B cell (primary cell): Measurements from ENCODE around the gene GIPC3. TPM values are rescaled to one million over a fixed set of nuclear protein-coding genes. Genes with fewer than 3 reads are reported as not detected.

ENCODE experiments used
- ATAC-seq: fragments of 200-7000 bp; cut with Tn5 transposase; one replicate; pipeline ENCODE4 v1.10.0; 2021; ENCODE audit warnings: low read depth, mild to moderate bottlenecking, moderate number of reproducible peaks, moderate library complexity
- CTCF ChIA-PET: fragments of 350-600 bp; sonication (Branson Sonifier 250); formaldehyde crosslinking; loops from one replicate; lab custom pipeline; 2021; ENCODE audit warnings: antibody characterized with exemption, inconsistent platforms; lab: Charles Lee
- POLR2A ChIA-PET: fragments of 350-600 bp; sonication (Branson Sonifier 250); formaldehyde crosslinking; loops from one replicate; lab custom pipeline; 2021; ENCODE audit warnings: antibody characterized with exemption; lab: Charles Lee
- DNase-seq: peaks from one replicate; pipeline ENCODE4 v3.0.0; 2013
- H2AFZ ChIP-seq: 2 replicates; pipeline ENCODE4 v1.6.1; 2012; ENCODE audit warnings: mild to moderate bottlenecking, low read depth, low read length; ENCODE audit not compliant: insufficient read depth, poor library complexity, severe bottlenecking
- H3K27ac ChIP-seq, 2 donors: 1 replicate in 1 of 2; 2 replicates in 1 of 2; pipeline ENCODE4 v1.5.1; 2012 to 2013; ENCODE audit warnings: low read length in 2 of 2, mild to moderate bottlenecking in 2 of 2, moderate library complexity in 1 of 2
- H3K27me3 ChIP-seq, 4 experiments: fragments of 200-600 bp in 1 of 4; sonication (generic) in 1 of 4; replicated peaks in 1 of 4; 1 replicate in 2 of 4; 2 replicates in 2 of 4; pipeline versions ENCODE4 v1.6.1 to v1.7.0; 2013 to 2016; ENCODE audit warnings: low read length in 3 of 4, mild to moderate bottlenecking in 2 of 4, mixed read lengths in 1 of 4, moderate library complexity in 1 of 4; ENCODE audit not compliant: insufficient read depth in 4 of 4, control insufficient read depth in 3 of 4; ENCODE audit errors: control extremely low read depth in 1 of 4
- H3K36me3 ChIP-seq, 2 experiments: replicated peaks in 1 of 2; 1 replicate in 1 of 2; 2 replicates in 1 of 2; pipeline versions ENCODE4 v1.6.1 to v1.7.1; 2013; ENCODE audit warnings: low read length in 1 of 2; ENCODE audit not compliant: insufficient read depth in 2 of 2, control insufficient read depth in 1 of 2; ENCODE audit errors: control extremely low read depth in 1 of 2, extremely low read depth in 1 of 2
- H3K4me1 ChIP-seq, 2 donors: fragments of 200-600 bp in 1 of 2; sonication (generic) in 1 of 2; 1 replicate in 1 of 2; 2 replicates in 1 of 2; pipeline versions ENCODE4 v1.5.1 to v1.6.1; 2013 to 2017; ENCODE audit warnings: low read length in 2 of 2; ENCODE audit not compliant: control insufficient read depth in 2 of 2, insufficient read depth in 2 of 2
- H3K4me2 ChIP-seq: replicated peaks from 2 replicates; pipeline ENCODE3; 2012; ENCODE audit warnings: mild to moderate bottlenecking, low read depth, low read length; ENCODE audit not compliant: poor library complexity, severe bottlenecking
- H3K4me3 ChIP-seq, 5 experiments: fragments of 200-600 bp in 1 of 5; sonication (generic) in 1 of 5; 1 replicate in 3 of 5; 2 replicates in 2 of 5; pipeline versions ENCODE4 v1.5.1 to v1.7.0; 2011 to 2016; ENCODE audit warnings: low read length in 4 of 5, mild to moderate bottlenecking in 4 of 5, low read depth in 2 of 5, control low read depth in 1 of 5, moderate library complexity in 1 of 5; ENCODE audit not compliant: insufficient read depth in 1 of 5; ENCODE audit errors: control extremely low read depth in 1 of 5, extremely low read depth in 1 of 5
- H3K79me2 ChIP-seq: fragments of 200-600 bp; sonication (generic); one replicate; pipeline ENCODE4 v1.6.0; 2016; ENCODE audit warnings: low read length; ENCODE audit not compliant: control insufficient read depth, insufficient read depth
- H3K9ac ChIP-seq: fragments of 200-600 bp; sonication (generic); 2 replicates; pipeline ENCODE4 v1.6.1; 2017; ENCODE audit warnings: mild to moderate bottlenecking, low read length, moderate library complexity
- H3K9me3 ChIP-seq, 3 donors: one replicate each; pipeline versions ENCODE4 v1.6.1 to v1.7.1; 2013; ENCODE audit warnings: low read length in 2 of 3; ENCODE audit not compliant: control insufficient read depth in 2 of 3, insufficient read depth in 1 of 3; ENCODE audit errors: control extremely low read depth in 1 of 3
- H4K20me1 ChIP-seq: 2 replicates; pipeline ENCODE4 v1.6.0; 2012; ENCODE audit warnings: mild to moderate bottlenecking, low read length; ENCODE audit not compliant: insufficient read depth, control insufficient read depth, poor library complexity, severe bottlenecking
- H3K27ac Mint-ChIP-seq: one replicate; pipeline ENCODE4 v1.8.0; 2021; ENCODE audit warnings: mixed read lengths
- H3K27me3 Mint-ChIP-seq: one replicate; pipeline ENCODE4 v1.8.0; 2021; ENCODE audit warnings: mixed read lengths
- H3K4me1 Mint-ChIP-seq: one replicate; pipeline ENCODE4 v1.8.0; 2021; ENCODE audit warnings: mixed read lengths
- H3K4me3 Mint-ChIP-seq: one replicate; pipeline ENCODE4 v1.8.0; 2021; ENCODE audit warnings: mixed read lengths
- H3K9me3 Mint-ChIP-seq: one replicate; pipeline ENCODE4 v1.8.0; 2022; ENCODE audit warnings: mixed read lengths; ENCODE audit not compliant: insufficient read depth
- CTCF ChIP-seq: fragments of 200-600 bp; IDR thresholded peaks from one replicate; pipeline ENCODE4 v1.8.0; 2022; ENCODE audit warnings: antibody characterized with exemption, mild to moderate bottlenecking
- EZH2 ChIP-seq: IDR thresholded peaks from 2 replicates; pipeline ENCODE4 v1.6.1; 2012; ENCODE audit warnings: borderline replicate concordance, low read depth, mild to moderate bottlenecking, moderate library complexity, low read length; ENCODE audit not compliant: insufficient read depth, poor library complexity, severe bottlenecking
- WGBS: methylation state at CpG from one replicate; pipeline ENCODE4 v1.1.5; 2013; ENCODE audit warnings: missing lambda C conversion rate; ENCODE audit not compliant: insufficient coverage; 5-methylcytosine and 5-hydroxymethylcytosine counted together
- intact Hi-C: fragments of 100-400 bp; cut with micrococcal nuclease; formaldehyde crosslinking; loops from one replicate; pipeline ENCODE4 v1.10.0; 2022
- polyA plus RNA-seq: library from polyadenylated mRNA; depleted of rRNA; stranded (reverse); fragments of >200 nt; gene quantifications from 2 replicates; pipeline ENCODE4 v1.2.3, GENCODE V29; 2012
- total RNA-seq, 2 donors: library from RNA; stranded (reverse); fragments of 120-200 nt in 1 of 2; gene quantifications; 1 replicate in 1 of 2; 2 replicates in 1 of 2; pipeline versions ENCODE4 v1.2.3 to v1.2.4, GENCODE V29; 2013 to 2022

Gene GIPC3
- total and polyA plus RNA-seq, 2 donors (not counting 1 experiment from before 2014, with no cell fraction given) = 0.47 to 0.48 TPM

GRCh38 chr19:3605361-3605760, 20.1 kb downstream of the GIPC3 start:
- TF ChIP-seq CTCF (no peak), EZH2 (no peak)
- H3K4me3 ChIP-seq = peak overlapping the region; percentile 49 to 71 (median 65)
- H4K20me1 ChIP-seq = no peaks in the 10 kb centered on the region
- peak overlapping the region; percentile 74 for H3K9ac ChIP-seq
- H3K79me2 ChIP-seq = peaks cover 7% of the 10 kb centered on the region
- DNase-seq (no peak), ATAC-seq (no peak)
- H3K27ac ChIP-seq = peak overlapping the region in 1 of 2 donors; percentile 61
- H3K27me3 ChIP-seq = peaks cover 0 to 4% (median 0%) of the 10 kb centered on the region in 4 experiments
- peak overlapping the region; percentile 97 for H3K4me2 ChIP-seq
- Mint-ChIP-seq H3K27me3 (no peaks in the 10 kb centered on the region), H3K9me3 (no peaks in the 10 kb centered on the region), H3K4me1 (peaks cover 21% of the 10 kb centered on the region), H3K4me3 (no peak overlapping the region), H3K27ac (no peak overlapping the region)
- POLR2A ChIA-PET = interaction anchor here (0.5 kb wide), 1 partner anchor 98 kb away, joined by 9 read pairs; no protein-coding TSS in a partner anchor
- intact Hi-C loops = loop anchor here (5.0 kb wide), 1 partner anchor 48 kb away; the partner anchor contains the start of gene MFSD12
- H3K36me3 ChIP-seq = no peaks in the 10 kb centered on the region
- CTCF ChIA-PET = interaction anchor here (0.9 to 1.3 kb wide), 3 partner anchors 14 to 20 kb away, joined by 4 to 6 read pairs (median 5); partner anchors contain the start of gene GIPC3
- WGBS = 34% methylated on average over 3 of the region's 3 CpGs
- peaks cover 0 to 28% (median 0%) of the 10 kb centered on the region in 3 donors for H3K9me3 ChIP-seq
- peak overlapping the region; percentile 84 for H2AFZ ChIP-seq
- peaks cover 36 to 49% of the 10 kb centered on the region in 2 donors for H3K4me1 ChIP-seq

- intact Hi-C loops = loop anchor here (5.0 kb wide), 1 partner anchor 48 kb away; the partner anchor contains the start of gene MFSD12
- DNase-seq (peak; percentile 32), ATAC-seq (no peak)
- TF ChIP-seq EZH2 (no peak), CTCF (no peak)
- Histone ChIP-seq H3K36me3 (peaks cover 0 to under 1% of the 10 kb centered on the region in 2 experiments), H3K9me3 (peaks cover 0 to 25% (median 0%) of the 10 kb centered on the region in 3 donors), H3K27ac (peak overlapping the region in 1 of 2 donors; percentile 55), H3K4me3 (peak overlapping the region; percentile 49 to 71 (median 65)), H3K4me1 (peaks cover 36 to 49% of the 10 kb centered on the region in 2 donors), H4K20me1 (no peaks in the 10 kb centered on the region), H3K4me2 (peak overlapping the region; percentile 97), H3K27me3 (peaks cover 0 to 4% (median 0%) of the 10 kb centered on the region in 4 experiments), H3K9ac (peak overlapping the region; percentile 74), H3K79me2 (peaks cover 7% of the 10 kb centered on the region), H2AFZ (peak overlapping the region; percentile 84)
- Mint-ChIP-seq H3K27me3 (no peaks in the 10 kb centered on the region), H3K4me1 (peaks cover 21% of the 10 kb centered on the region), H3K27ac (no peak overlapping the region), H3K9me3 (no peaks in the 10 kb centered on the region), H3K4me3 (no peak overlapping the region)
- 32% methylated on average over 5 of the region's 5 CpGs for WGBS
- CTCF ChIA-PET = no interaction called here
- POLR2A ChIA-PET = no interaction called here
Observed at GRCh38 chr19:3605770-3606169, 20.5 kb downstream of the GIPC3 start.
